Stimulated activated CD4-positive, alpha-beta T cell treated with anti-CD3 and anti-CD28 coated beads, Interleukin-4, amount 100 ng/mL, for 4 hours (primary cell): Measurements from ENCODE around the gene NSMCE1.
A peak's percentile ranks its signal among the peaks of the same experiment; 100 is the strongest.

Experiments
- DNase-seq, 2 experiments: peaks; one replicate each; pipeline ENCODE4 v3.0.0-alpha.2; 2020

The NSMCE1 gene

GRCh38 chr16:27191352-27191924 lies 77.1 kb downstream of the NSMCE1 start:
- no peak for DNase-seq

- DNase-seq = no peak
These were observed 78.2 kb downstream of the NSMCE1 start for GRCh38 chr16:27190316-27190871.

- no peak for DNase-seq
These were observed 79.1 kb downstream of the NSMCE1 start for GRCh38 chr16:27189335-27189972.

GRCh38 chr16:27188633-27189032 lies 79.9 kb downstream of the NSMCE1 start:
- DNase-seq = no peak

- no peak for DNase-seq
These were observed 82.8 kb downstream of the NSMCE1 start for GRCh38 chr16:27185776-27186130.

- DNase-seq = no peak
These were observed 85.6 kb downstream of the NSMCE1 start for GRCh38 chr16:27182906-27183405.

- no peak for DNase-seq
These were observed 87.4 kb downstream of the NSMCE1 start for GRCh38 chr16:27181019-27181790.

GRCh38 chr16:27179500-27180072 lies 89.0 kb downstream of the NSMCE1 start:
- peak; percentile 75 to 81 for DNase-seq

- peak in 1 of 2 experiments; percentile 54 for DNase-seq
These were observed 91.4 kb downstream of the NSMCE1 start for GRCh38 chr16:27177031-27177774.

- DNase-seq = no peak
These were observed 92.7 kb downstream of the NSMCE1 start for GRCh38 chr16:27175888-27176287.
